Measurements from ENCODE around the gene AGBL1. TPM values are rescaled to one million over a fixed set of nuclear protein-coding genes. Genes with fewer than 3 reads are reported as not detected.

Gene AGBL1
- total and polyA plus RNA-seq, 2 experiments from 2014 or later: 0.03 TPM; not detected in 1

- Mint-ChIP-seq H3K4me1 (peaks cover 12% of the 10 kb centered on the region), H3K27ac (no peak overlapping the region), H3K27me3 (ENCODE audit: insufficient read depth, low read depth, poor library complexity) (no peaks in the 10 kb centered on the region), H3K4me3 (no peak overlapping the region), H3K36me3 (ENCODE audit: low read depth) (no peaks in the 10 kb centered on the region), H3K9me3 (no peaks in the 10 kb centered on the region)
- no peak overlapping the region for H3K4me3 ChIP-seq
- no peaks in the 10 kb centered on the region for H3K27me3 ChIP-seq (ENCODE audit: insufficient read depth)
- H2AFZ ChIP-seq: no peak overlapping the region
- H3F3A ChIP-seq (replicated peaks; ENCODE audit: low read depth): no peaks in the 10 kb centered on the region
- H3K4me1 ChIP-seq (ENCODE audit: insufficient read depth): peaks cover 4% of the 10 kb centered on the region
- no peaks in the 10 kb centered on the region for H3K79me2 ChIP-seq (replicated peaks; ENCODE audit: insufficient read depth)
- H3K9me2 ChIP-seq (ENCODE audit: insufficient read depth): no peaks in the 10 kb centered on the region
- ATAC-seq: no peak
- no peak overlapping the region for H3K4me2 ChIP-seq
- no peaks in the 10 kb centered on the region for H3K36me3 ChIP-seq (ENCODE audit: insufficient read depth)
- no peaks in the 10 kb centered on the region for H4K20me1 ChIP-seq (replicated peaks; ENCODE audit: insufficient read depth)
- H3K27ac ChIP-seq (ENCODE audit: low read depth): no peak overlapping the region
- TF ChIP-seq ZNF331 (CRISPR knock-in tag; IDR thresholded peaks at IDR 0.05; ENCODE audit: low read depth) (no peak), CREB1 (CRISPR knock-in tag; IDR thresholded peaks at IDR 0.05; ENCODE audit: low read depth) (no peak), ETS1 (IDR thresholded peaks at IDR 0.05) (no peak)
- no peak for DNase-seq (ENCODE audit: low spot score)
These were observed 596.3 kb downstream of the AGBL1 start for GRCh38 chr15:86676002-86676401.

DNA sequence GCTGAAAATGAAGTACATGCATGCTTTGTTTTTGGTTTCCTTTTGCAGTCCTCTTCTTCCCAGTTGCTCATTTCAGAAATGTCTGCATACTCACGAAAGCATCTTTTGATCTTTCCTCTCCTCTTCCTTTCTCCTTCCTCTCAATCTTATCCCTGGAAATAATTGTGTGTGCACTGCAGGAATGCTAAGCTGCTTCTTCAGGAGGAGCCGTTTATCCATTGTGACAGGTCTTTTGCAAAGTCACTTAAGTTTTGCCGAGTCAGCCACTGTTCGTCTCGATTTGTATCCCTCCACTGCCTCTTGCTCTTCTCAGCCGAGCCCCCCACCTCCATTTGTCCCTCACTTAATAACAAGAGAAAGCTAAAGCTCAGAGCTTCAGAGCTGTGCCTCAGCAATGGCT, 597.6 kb downstream of the AGBL1 start:
- no peak overlapping the region for H3K27ac ChIP-seq (ENCODE audit: low read depth)
- Mint-ChIP-seq H3K9me3 (no peaks in the 10 kb centered on the region), H3K4me3 (no peak overlapping the region), H3K36me3 (ENCODE audit: low read depth) (no peaks in the 10 kb centered on the region), H3K27ac (peak overlapping the region; percentile 41), H3K27me3 (ENCODE audit: insufficient read depth, low read depth, poor library complexity) (no peaks in the 10 kb centered on the region), H3K4me1 (peaks cover 12% of the 10 kb centered on the region)
- no peaks in the 10 kb centered on the region for H4K20me1 ChIP-seq (replicated peaks; ENCODE audit: insufficient read depth)
- no peak overlapping the region for H3K4me2 ChIP-seq
- no peaks in the 10 kb centered on the region for H3F3A ChIP-seq (replicated peaks; ENCODE audit: low read depth)
- H3K9me2 ChIP-seq (ENCODE audit: insufficient read depth): 0 out of 2 replicates have a peak, but pooled peaks cover 3% of the 10 kb centered on the region
- H3K4me1 ChIP-seq (ENCODE audit: insufficient read depth): peaks cover 4% of the 10 kb centered on the region; the same call in 1 of the 2 replicates
- H3K4me3 ChIP-seq: no peak overlapping the region
- H3K36me3 ChIP-seq (ENCODE audit: insufficient read depth): no peaks in the 10 kb centered on the region
- peak overlapping the region; percentile 75 for H2AFZ ChIP-seq
- TF ChIP-seq, protein P1, sequence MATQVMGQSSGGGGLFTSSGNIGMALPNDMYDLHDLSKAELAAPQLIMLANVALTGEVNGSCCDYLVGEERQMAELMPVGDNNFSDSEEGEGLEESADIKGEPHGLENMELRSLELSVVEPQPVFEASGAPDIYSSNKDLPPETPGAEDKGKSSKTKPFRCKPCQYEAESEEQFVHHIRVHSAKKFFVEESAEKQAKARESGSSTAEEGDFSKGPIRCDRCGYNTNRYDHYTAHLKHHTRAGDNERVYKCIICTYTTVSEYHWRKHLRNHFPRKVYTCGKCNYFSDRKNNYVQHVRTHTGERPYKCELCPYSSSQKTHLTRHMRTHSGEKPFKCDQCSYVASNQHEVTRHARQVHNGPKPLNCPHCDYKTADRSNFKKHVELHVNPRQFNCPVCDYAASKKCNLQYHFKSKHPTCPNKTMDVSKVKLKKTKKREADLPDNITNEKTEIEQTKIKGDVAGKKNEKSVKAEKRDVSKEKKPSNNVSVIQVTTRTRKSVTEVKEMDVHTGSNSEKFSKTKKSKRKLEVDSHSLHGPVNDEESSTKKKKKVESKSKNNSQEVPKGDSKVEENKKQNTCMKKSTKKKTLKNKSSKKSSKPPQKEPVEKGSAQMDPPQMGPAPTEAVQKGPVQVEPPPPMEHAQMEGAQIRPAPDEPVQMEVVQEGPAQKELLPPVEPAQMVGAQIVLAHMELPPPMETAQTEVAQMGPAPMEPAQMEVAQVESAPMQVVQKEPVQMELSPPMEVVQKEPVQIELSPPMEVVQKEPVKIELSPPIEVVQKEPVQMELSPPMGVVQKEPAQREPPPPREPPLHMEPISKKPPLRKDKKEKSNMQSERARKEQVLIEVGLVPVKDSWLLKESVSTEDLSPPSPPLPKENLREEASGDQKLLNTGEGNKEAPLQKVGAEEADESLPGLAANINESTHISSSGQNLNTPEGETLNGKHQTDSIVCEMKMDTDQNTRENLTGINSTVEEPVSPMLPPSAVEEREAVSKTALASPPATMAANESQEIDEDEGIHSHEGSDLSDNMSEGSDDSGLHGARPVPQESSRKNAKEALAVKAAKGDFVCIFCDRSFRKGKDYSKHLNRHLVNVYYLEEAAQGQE (IDR thresholded peaks at IDR 0.05; ENCODE audit: unreplicated experiment): no peak
- DNase-seq (ENCODE audit: low spot score) (peak; percentile 29), ATAC-seq (no peak)
- no peaks in the 10 kb centered on the region for H3K27me3 ChIP-seq (ENCODE audit: insufficient read depth)
- H3K79me2 ChIP-seq (replicated peaks; ENCODE audit: insufficient read depth): no peaks in the 10 kb centered on the region

- H3K27me3 Mint-ChIP-seq (ENCODE audit: insufficient read depth, low read depth, poor library complexity): no peaks in the 10 kb centered on the region
- Histone ChIP-seq H2AFZ (no peak overlapping the region), H3K27me3 (ENCODE audit: insufficient read depth) (no peaks in the 10 kb centered on the region), H3K4me1 (ENCODE audit: insufficient read depth) (peaks cover 2% of the 10 kb centered on the region; the same call in 1 of the 2 replicates), H3K27ac (ENCODE audit: low read depth) (no peak overlapping the region), H3K9me2 (ENCODE audit: insufficient read depth) (0 out of 2 replicates have a peak, but pooled peaks cover 5% of the 10 kb centered on the region), H3K4me2 (no peak overlapping the region), H3K79me2 (replicated peaks; ENCODE audit: insufficient read depth) (no peaks in the 10 kb centered on the region), H4K20me1 (replicated peaks; ENCODE audit: insufficient read depth) (no peaks in the 10 kb centered on the region), H3F3A (replicated peaks; ENCODE audit: low read depth) (no peaks in the 10 kb centered on the region), H3K4me3 (no peak overlapping the region), H3K36me3 (ENCODE audit: insufficient read depth) (no peaks in the 10 kb centered on the region)
- DNase-seq (ENCODE audit: low spot score) (no peak), ATAC-seq (no peak)
- H3K9me3 Mint-ChIP-seq: no peaks in the 10 kb centered on the region; the same call in 2 of the 3 replicates
- H3K36me3 Mint-ChIP-seq (ENCODE audit: low read depth): no peaks in the 10 kb centered on the region
- no peak overlapping the region for H3K4me3 Mint-ChIP-seq
- peaks cover 4% of the 10 kb centered on the region for H3K4me1 Mint-ChIP-seq
- no peak overlapping the region for H3K27ac Mint-ChIP-seq
- TF ChIP-seq EZH2 (IDR thresholded peaks at IDR 0.05; ENCODE audit: low read depth, unreplicated experiment) (no peak), JUNB (IDR thresholded peaks at IDR 0.05; ENCODE audit: unreplicated experiment) (no peak)
- TF ChIP-seq, protein P1 (IDR thresholded peaks at IDR 0.05; ENCODE audit: unreplicated experiment): no peak
These were observed 605.6 kb downstream of the AGBL1 start for GRCh38 chr15:86685263-86685662.

Data from GM23338 (cell line).